H1 (cell line): Measurements from ENCODE around the gene PRICKLE2.

Source experiments
- EP300 ChIP-seq, 2 experiments: IDR thresholded peaks; 1 replicate in 1 of 2; 2 replicates in 1 of 2; pipeline ENCODE4 v1.6.1; 2011 to 2012; ENCODE audit warnings: low read depth in 2 of 2, low read length in 2 of 2, mild to moderate bottlenecking in 2 of 2, borderline replicate concordance in 1 of 2, inconsistent platforms in 1 of 2, moderate library complexity in 1 of 2
- EZH2 ChIP-seq: fragments of 200-600 bp; sonication (generic); IDR thresholded peaks from 2 replicates; pipeline ENCODE4 v1.7.1; 2012; ENCODE audit warnings: low read depth, mild to moderate bottlenecking, moderate library complexity, low read length, inconsistent platforms; ENCODE audit not compliant: severe bottlenecking
- JUN ChIP-seq: IDR thresholded peaks from 2 replicates; pipeline ENCODE4 v1.6.1; 2011; ENCODE audit warnings: low read depth, mild to moderate bottlenecking, improper control_type of control experiment, low read length
- POLR2A ChIP-seq, 2 experiments: IDR thresholded peaks; 1 replicate in 1 of 2; 2 replicates in 1 of 2; pipeline ENCODE4 v1.6.1; 2011; ENCODE audit warnings: low read depth in 2 of 2, low read length in 2 of 2, mild to moderate bottlenecking in 2 of 2; ENCODE audit errors: control extremely low read depth in 1 of 2
- RBBP5 ChIP-seq: IDR thresholded peaks from 2 replicates; pipeline ENCODE4 v1.7.1; 2012; ENCODE audit warnings: low read depth, mild to moderate bottlenecking, inconsistent platforms, low read length, moderate library complexity, borderline replicate concordance
- YY1 ChIP-seq: IDR thresholded peaks from 2 replicates; pipeline ENCODE4 v1.6.1; 2011; ENCODE audit warnings: low read depth, mild to moderate bottlenecking, low read length
- TF ChIP-seq, protein P1 (sequence below): IDR thresholded peaks from 2 replicates; pipeline ENCODE4 v1.6.1; 2012; ENCODE audit warnings: inconsistent platforms
- TF ChIP-seq, protein P2 (sequence below), 3 experiments: IDR thresholded peaks; 1 replicate in 2 of 3; 2 replicates in 1 of 3; pipeline versions ENCODE4 v1.5.1 to v1.6.1; 2011; ENCODE audit warnings: low read length in 3 of 3, mild to moderate bottlenecking in 3 of 3, inconsistent platforms in 2 of 3, low read depth in 1 of 3, moderate library complexity in 1 of 3; ENCODE audit not compliant: insufficient read depth in 1 of 3; ENCODE audit errors: control extremely low read depth in 1 of 3

GRCh38 chr3:64199932-64200331 is 25.3 kb downstream of the PRICKLE2 start:
- TF ChIP-seq, protein P1, sequence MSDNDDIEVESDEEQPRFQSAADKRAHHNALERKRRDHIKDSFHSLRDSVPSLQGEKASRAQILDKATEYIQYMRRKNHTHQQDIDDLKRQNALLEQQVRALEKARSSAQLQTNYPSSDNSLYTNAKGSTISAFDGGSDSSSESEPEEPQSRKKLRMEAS, result no peak
- TF ChIP-seq, protein P2, sequence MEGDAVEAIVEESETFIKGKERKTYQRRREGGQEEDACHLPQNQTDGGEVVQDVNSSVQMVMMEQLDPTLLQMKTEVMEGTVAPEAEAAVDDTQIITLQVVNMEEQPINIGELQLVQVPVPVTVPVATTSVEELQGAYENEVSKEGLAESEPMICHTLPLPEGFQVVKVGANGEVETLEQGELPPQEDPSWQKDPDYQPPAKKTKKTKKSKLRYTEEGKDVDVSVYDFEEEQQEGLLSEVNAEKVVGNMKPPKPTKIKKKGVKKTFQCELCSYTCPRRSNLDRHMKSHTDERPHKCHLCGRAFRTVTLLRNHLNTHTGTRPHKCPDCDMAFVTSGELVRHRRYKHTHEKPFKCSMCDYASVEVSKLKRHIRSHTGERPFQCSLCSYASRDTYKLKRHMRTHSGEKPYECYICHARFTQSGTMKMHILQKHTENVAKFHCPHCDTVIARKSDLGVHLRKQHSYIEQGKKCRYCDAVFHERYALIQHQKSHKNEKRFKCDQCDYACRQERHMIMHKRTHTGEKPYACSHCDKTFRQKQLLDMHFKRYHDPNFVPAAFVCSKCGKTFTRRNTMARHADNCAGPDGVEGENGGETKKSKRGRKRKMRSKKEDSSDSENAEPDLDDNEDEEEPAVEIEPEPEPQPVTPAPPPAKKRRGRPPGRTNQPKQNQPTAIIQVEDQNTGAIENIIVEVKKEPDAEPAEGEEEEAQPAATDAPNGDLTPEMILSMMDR (IDR thresholded peaks at IDR 0.05; ENCODE audit: control extremely low read depth in 1 of 3, insufficient read depth in 1 of 3, low read depth in 1 of 3, low read length in 3 of 3), result no peak
- no peak for TF ChIP-seq JUN
- TF ChIP-seq YY1, result no peak
- no peak for TF ChIP-seq EP300 (IDR thresholded peaks at IDR 0.05; ENCODE audit: borderline replicate concordance in 1 of 2, low read depth in 2 of 2, low read length in 2 of 2)
- no peak for TF ChIP-seq RBBP5
- no peak for TF ChIP-seq POLR2A (IDR thresholded peaks at IDR 0.05; ENCODE audit: control extremely low read depth in 1 of 2, low read depth in 2 of 2, low read length in 2 of 2)
- TF ChIP-seq EZH2, result no peak
